HG02840 (cell line): ENCODE data around the gene BLOC1S1.

Source experiments
- ATAC-seq: cut with Tn5 transposase; IDR thresholded peaks from one replicate; pipeline ENCODE4 v1.9.1; 2021; ENCODE audit warnings: mild to moderate bottlenecking, moderate library complexity, moderate number of reproducible peaks; ENCODE audit not compliant: unreplicated experiment, low FRiP score

Gene BLOC1S1

DNA sequence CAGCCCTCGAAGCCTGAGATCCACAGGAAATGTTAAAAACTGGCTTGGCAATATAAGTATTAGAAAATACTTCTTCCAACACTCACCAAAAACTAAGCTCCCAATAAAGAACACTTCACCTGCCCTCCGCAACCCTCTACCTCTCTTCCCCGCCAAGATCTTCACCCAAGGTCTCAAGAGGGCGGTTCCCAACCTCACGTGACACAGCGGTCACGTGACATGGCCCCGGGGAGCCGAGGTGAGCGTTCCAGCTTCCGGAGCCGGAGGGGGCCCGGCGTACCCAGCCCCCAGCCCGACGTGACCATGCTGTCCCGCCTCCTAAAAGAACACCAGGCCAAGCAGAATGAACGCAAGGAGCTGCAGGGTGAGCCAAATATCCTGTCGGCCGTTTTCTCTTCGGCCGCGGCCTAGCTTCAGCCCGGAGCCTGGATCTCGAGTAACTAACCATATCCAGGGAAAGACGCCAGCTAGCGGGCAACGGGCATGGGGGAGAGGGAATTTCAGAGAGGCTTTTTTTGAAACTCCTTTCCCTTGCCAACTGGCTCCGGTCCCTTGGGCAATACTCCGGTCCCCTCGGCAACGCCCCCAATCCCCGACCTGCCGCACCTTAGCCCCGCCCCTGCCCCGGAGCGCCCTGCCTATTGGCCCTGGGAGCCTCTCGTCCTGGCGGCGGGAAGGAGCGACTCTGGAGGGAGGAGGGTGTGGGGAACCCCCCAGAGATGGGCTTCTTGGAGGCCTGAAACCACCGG lies at the start of gene BLOC1S1:
TSS of gene BLOC1S1 (plus strand) at position 214 of the 749 bp plus-strand sequence. CDS start at position 220, 6 bp downstream.
- ATAC-seq, result peak; percentile 80

GRCh38 chr12:55666508-55666907 lies 49.3 kb upstream of the BLOC1S1 start:
- ATAC-seq, result no peak

GRCh38 chr12:55670276-55670675 lies 45.6 kb upstream of the BLOC1S1 start:
- ATAC-seq, result no peak

GRCh38 chr12:55671746-55672145 lies 44.1 kb upstream of the BLOC1S1 start:
- no peak for ATAC-seq

GRCh38 chr12:55673638-55674037 lies 42.2 kb upstream of the BLOC1S1 start:
- peak; percentile 96 for ATAC-seq

- ATAC-seq, result no peak
These were observed 40.2 kb upstream of the BLOC1S1 start for GRCh38 chr12:55675666-55676065.

DNA sequence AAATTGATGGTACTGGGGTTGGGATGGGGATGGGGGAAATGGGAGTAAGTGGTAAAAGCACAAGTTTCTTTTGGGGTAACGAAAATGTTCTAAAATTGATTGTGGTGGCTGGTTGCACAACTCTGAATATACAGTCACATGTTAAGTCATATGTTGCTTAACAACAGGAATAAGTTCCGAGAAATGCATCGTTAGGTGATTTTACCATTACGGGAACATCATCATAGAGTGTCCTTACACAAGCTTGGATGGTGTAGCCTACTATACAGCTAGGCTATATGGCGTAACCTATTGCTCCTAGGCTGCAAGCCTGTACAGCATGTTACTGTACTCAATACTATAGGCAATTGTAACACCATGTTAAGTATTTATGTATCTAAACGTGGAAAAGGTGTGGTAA lies 39.1 kb upstream of the BLOC1S1 start:
- no peak for ATAC-seq

DNA sequence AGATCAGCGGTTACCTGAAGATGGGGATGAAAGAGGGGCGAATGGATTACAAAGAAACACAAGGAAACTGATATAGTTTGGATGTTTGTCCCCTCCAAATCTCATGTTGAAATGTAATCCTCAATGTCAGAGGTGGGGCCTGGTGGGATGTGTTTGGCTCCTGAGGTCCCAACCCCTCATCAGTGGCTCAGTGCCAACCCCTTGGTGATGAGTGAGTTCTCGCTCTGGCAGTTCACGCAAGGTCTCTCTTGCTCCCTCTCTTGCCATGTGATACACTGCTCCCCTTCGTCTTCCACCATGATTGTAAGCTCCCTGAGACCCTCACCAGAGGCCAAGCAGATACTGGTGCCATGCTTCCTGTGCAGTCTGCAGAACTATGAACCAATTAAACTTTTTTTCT lies 36.2 kb upstream of the BLOC1S1 start:
- no peak for ATAC-seq

GRCh38 chr12:55681142-55682077 lies 34.4 kb upstream of the BLOC1S1 start:
- no peak for ATAC-seq

DNA sequence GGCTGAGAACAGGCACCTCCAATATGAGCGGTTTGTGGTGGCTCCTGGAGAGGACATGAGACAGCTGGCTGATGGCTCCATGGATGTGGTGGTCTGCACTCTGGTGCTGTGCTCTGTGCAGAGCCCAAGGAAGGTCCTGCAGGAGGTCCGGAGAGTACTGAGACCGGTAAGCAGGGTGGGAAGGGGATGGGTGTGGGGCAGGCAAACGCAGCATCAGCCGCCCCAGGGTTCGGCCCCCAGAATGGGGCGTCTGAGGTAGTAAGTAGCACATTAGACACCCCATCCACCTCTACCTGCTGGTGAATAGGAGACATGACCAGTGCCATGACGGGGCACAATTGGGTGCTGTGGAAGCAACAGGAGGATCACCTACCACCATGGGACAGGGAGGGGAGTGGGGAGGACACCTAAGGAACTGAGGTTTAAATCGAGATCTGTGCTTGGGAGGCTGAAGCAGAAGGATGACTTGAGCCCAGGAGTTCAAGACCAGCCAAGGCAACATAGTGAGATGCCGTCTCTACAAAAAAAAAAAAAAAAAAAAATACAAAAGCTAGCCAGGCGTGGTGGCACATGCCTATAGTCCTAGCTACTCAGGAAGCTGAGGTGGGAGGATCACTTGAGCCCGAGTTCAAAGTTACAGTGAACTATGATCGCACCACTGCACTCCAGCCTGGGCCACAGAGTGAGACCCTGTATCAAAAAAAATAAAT lies 33.6 kb upstream of the BLOC1S1 start:
- ATAC-seq, result no peak

GRCh38 chr12:55683676-55684075 lies 32.2 kb upstream of the BLOC1S1 start:
- no peak for ATAC-seq

DNA sequence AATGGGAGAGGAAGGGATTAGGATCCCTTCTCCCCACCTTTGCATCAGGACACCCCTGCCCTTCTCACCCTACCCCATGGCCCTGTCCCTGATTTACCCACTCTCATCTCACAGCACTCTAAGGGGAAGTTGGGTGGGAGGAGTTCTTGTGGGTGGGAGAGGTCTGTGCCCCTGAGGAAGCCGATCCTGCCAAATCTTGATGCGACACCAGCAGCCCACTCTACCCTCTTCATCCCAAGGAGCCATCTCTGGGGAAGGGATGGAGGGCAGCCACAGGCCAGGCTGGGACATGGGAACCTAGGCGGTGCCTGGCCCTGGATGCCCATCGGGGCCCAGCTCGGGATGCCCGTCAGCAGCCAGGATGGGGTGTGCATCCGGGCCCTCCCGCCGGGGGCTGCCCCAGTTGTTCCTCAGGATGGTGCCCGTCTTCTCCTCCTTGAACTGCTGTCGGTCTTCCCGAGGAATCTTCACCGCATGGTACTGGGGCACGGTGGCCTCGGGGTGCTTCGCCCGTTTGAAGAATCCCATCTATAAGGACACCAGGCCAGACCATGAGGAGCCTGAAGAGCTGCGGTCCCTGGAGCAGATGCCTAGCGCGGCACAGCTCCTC lies 31.0 kb upstream of the BLOC1S1 start:
- ATAC-seq, result no peak

GRCh38 chr12:55685671-55686070 lies 30.2 kb upstream of the BLOC1S1 start:
- no peak for ATAC-seq

- no peak for ATAC-seq
These were observed 29.4 kb upstream of the BLOC1S1 start for GRCh38 chr12:55686366-55687010.

DNA sequence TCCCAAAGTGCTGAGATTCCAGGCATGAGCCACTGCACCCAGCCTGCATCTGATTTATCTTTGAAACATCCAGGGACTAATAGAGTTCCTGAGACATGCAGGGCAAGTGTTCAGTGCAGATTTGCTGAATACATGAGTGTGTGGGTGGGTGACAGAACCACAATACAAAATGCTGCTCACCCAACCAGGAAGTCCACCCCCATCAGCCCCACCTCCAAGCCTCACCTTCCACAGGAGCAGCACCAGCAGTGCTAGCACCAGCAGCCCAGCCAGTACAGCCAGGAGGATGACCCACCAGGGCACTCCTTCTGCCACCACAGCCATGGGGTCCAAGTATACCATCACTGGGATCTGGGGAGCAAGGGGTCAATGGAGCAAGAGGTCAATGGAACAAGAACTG lies 28.1 kb upstream of the BLOC1S1 start:
- ATAC-seq, result no peak

DNA sequence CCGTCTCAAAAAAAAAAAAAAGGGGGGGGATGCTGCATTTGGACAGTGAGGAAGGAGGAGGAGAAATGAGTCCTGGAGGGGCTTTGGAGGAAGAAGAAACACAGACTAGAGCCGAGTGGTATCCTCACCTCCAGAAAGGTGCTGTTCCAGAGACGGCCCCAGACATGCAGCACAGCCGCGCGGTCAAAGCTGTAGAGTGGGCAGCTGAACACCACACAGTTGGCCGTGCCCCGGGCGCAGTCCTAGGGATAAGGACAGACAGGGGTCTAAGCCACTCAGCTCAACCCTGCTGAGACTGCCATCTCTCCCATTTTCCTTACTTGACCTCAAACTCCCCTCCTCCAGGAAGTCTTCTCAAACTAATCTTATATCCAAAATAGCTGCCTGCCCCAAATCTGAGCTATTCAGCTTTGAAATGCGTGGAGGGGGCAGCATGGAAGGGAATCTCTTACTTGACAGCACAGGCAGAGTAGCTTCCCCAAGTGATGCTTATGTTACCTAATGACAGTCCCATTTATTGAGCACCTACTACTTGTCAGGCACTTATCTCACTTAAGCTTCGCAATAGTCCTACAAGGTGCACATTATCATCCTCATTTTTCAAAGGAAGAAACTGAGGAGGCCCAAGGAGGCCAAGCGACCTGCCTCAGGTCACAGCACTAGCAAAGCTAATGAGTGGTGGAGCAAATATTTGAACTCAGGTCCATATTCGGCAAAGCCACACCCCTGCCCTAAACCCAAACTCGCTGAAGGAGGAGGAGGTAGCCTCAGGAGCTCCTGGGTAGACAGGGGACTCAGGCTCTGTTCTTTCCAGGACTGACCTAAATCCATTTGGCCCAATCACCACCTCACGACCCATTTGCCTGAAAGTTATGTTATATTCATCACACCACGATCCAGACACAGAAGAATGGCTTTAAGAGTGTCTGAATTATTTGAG lies 26.9 kb upstream of the BLOC1S1 start:
- no peak for ATAC-seq

- no peak for ATAC-seq
These were observed 23.1 kb upstream of the BLOC1S1 start for GRCh38 chr12:55692631-55693322.
